Neuronal stem cell (in vitro differentiated cells): ENCODE results near the gene UNC5C.

Source experiments
- DNase-seq: peaks from one replicate; pipeline ENCODE4 v3.0.0-alpha.2; 2013; ENCODE audit warnings: low spot score
- H2AFZ ChIP-seq: one replicate; pipeline ENCODE4 v1.6.1; 2013; ENCODE audit warnings: mild to moderate bottlenecking, low read length, inconsistent platforms
- H2AK5ac ChIP-seq: 2 replicates; pipeline ENCODE4 v1.6.1; 2013; ENCODE audit warnings: low read depth, mild to moderate bottlenecking, inconsistent platforms, low read length, moderate library complexity, mixed read lengths
- H2BK120ac ChIP-seq: 2 replicates; pipeline ENCODE4 v1.6.1; 2013; ENCODE audit warnings: low read depth, mild to moderate bottlenecking, inconsistent platforms, low read length, moderate library complexity, mixed read lengths
- H2BK12ac ChIP-seq: one replicate; pipeline ENCODE4 v1.6.1; 2013; ENCODE audit warnings: low read length, inconsistent platforms
- H2BK15ac ChIP-seq: 2 replicates; pipeline ENCODE4 v1.6.1; 2013; ENCODE audit warnings: mild to moderate bottlenecking, low read length, inconsistent platforms, mixed read lengths
- H2BK5ac ChIP-seq: one replicate; pipeline ENCODE4 v1.6.1; 2013; ENCODE audit warnings: inconsistent platforms, mild to moderate bottlenecking, low read length, moderate library complexity
- H3K14ac ChIP-seq: one replicate; pipeline ENCODE4 v1.6.1; 2013; ENCODE audit warnings: low read length, inconsistent platforms
- H3K18ac ChIP-seq: 2 replicates; pipeline ENCODE4 v1.6.1; 2013; ENCODE audit warnings: low read length, inconsistent platforms
- H3K23ac ChIP-seq: 2 replicates; pipeline ENCODE4 v1.6.1; 2013; ENCODE audit warnings: low read depth, mild to moderate bottlenecking, mixed read lengths, low read length, inconsistent platforms; ENCODE audit not compliant: poor library complexity
- H3K27ac ChIP-seq: replicated peaks from 3 replicates; pipeline ENCODE4 v1.5.1; 2013; ENCODE audit warnings: low read length, inconsistent platforms
- H3K27me3 ChIP-seq, 3 experiments: 2 replicates each; pipeline ENCODE4 v1.6.1; 2013; ENCODE audit warnings: low read length in 3 of 3, mild to moderate bottlenecking in 2 of 3, inconsistent platforms in 1 of 3, low read depth in 1 of 3, mixed read lengths in 1 of 3, moderate library complexity in 1 of 3; ENCODE audit not compliant: control insufficient read depth in 3 of 3, insufficient read depth in 3 of 3
- H3K36me3 ChIP-seq, 2 donors: replicated peaks in 1 of 2; 2 replicates each; pipeline ENCODE4 v1.6.1; 2013; ENCODE audit warnings: low read length in 2 of 2; ENCODE audit not compliant: control insufficient read depth in 2 of 2, insufficient read depth in 2 of 2
- H3K4ac ChIP-seq: 2 replicates; pipeline ENCODE4 v1.6.1; 2013; ENCODE audit warnings: inconsistent platforms, mild to moderate bottlenecking, low read length, moderate library complexity
- H3K4me1 ChIP-seq, 2 donors: 1 replicate in 1 of 2; 2 replicates in 1 of 2; pipeline ENCODE4 v1.6.1; 2013; ENCODE audit warnings: low read length in 2 of 2, low read depth in 1 of 2; ENCODE audit not compliant: control insufficient read depth in 2 of 2, insufficient read depth in 1 of 2
- H3K4me2 ChIP-seq: one replicate; pipeline ENCODE4 v1.6.1; 2013; ENCODE audit warnings: mild to moderate bottlenecking, low read length, inconsistent platforms; ENCODE audit not compliant: insufficient read depth, poor library complexity, severe bottlenecking
- H3K4me3 ChIP-seq, 2 donors: 2 replicates each; pipeline ENCODE4 v1.5.1; 2013; ENCODE audit warnings: low read length in 2 of 2, mild to moderate bottlenecking in 2 of 2, inconsistent platforms in 1 of 2, moderate library complexity in 1 of 2
- H3K79me1 ChIP-seq: one replicate; pipeline ENCODE4 v1.6.1; 2013; ENCODE audit warnings: low read depth, mild to moderate bottlenecking, inconsistent platforms, low read length, moderate library complexity
- H3K9ac ChIP-seq: one replicate; pipeline ENCODE4 v1.6.1; 2013; ENCODE audit warnings: mild to moderate bottlenecking, low read depth, low read length, inconsistent platforms; ENCODE audit not compliant: poor library complexity
- H3K9me3 ChIP-seq, 2 donors: replicated peaks in 1 of 2; 2 replicates each; pipeline versions ENCODE3 to v1.6.1; 2013; ENCODE audit warnings: low read length in 2 of 2, mild to moderate bottlenecking in 2 of 2, inconsistent platforms in 1 of 2, low read depth in 1 of 2, mixed read lengths in 1 of 2, moderate library complexity in 1 of 2; ENCODE audit not compliant: control insufficient read depth in 2 of 2, insufficient read depth in 1 of 2
- H4K8ac ChIP-seq: one replicate; pipeline ENCODE4 v1.6.1; 2013; ENCODE audit warnings: low read depth, mild to moderate bottlenecking, inconsistent platforms, low read length, moderate library complexity
- H4K91ac ChIP-seq: one replicate; pipeline ENCODE4 v1.6.1; 2013; ENCODE audit warnings: low read length, low read depth, mild to moderate bottlenecking, inconsistent platforms; ENCODE audit not compliant: poor library complexity
- WGBS, 2 donors: extraction: QIAGEN DNeasy Blood & Tissue Kit; methylation state at CpG; one replicate each; pipeline ENCODE4 v1.1.7; 2013; ENCODE audit warnings: missing lambda C conversion rate in 2 of 2, mixed read lengths in 1 of 2; ENCODE audit not compliant: insufficient read length in 2 of 2, insufficient replicate concordance in 1 of 2; ENCODE audit errors: extremely low coverage in 2 of 2; 5-methylcytosine and 5-hydroxymethylcytosine counted together

The UNC5C gene

GRCh38 chr4:95294321-95294720 is 254.5 kb downstream of the UNC5C start:
- H3K9me3 ChIP-seq: peaks cover 0 to 5% of the 10 kb centered on the region in 2 donors
- no peak overlapping the region for H2BK5ac ChIP-seq

DNA sequence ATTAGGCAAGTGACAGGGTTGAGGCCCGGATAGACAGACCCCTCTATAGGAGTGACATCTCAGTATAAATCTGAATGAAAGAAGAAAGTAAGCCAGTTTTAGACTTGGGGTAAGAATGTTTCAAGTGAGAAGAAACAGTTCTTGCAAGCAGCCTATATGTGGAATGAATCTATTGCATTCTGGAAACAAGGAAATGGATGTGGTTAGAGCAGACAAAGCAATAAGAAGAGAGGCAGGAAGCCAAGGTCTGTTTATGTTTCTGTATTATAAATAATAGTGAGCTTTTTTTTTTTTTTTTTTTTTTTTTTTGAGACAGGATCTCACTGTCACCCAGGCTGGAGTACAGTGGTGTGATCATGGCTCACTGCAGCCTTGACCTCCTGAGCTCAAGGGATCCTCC is 255.8 kb downstream of the UNC5C start:
- Histone ChIP-seq H3K23ac (no peak overlapping the region), H2AFZ (no peak overlapping the region), H2BK5ac (no peak overlapping the region), H3K4me1 (no peaks in the 10 kb centered on the region), H2BK12ac (no peak overlapping the region), H3K9me3 (peaks cover 0 to 6% of the 10 kb centered on the region in 2 donors), H3K9ac (no peak overlapping the region), H3K27me3 (no peaks in the 10 kb centered on the region), H4K91ac (no peak overlapping the region), H2BK15ac (no peak overlapping the region), H3K4me3 (no peak overlapping the region), H3K18ac (no peak overlapping the region), H2BK120ac (no peak overlapping the region), H3K79me1 (no peaks in the 10 kb centered on the region), H3K27ac (no peak overlapping the region), H3K36me3 (no peaks in the 10 kb centered on the region), H3K4me2 (no peak overlapping the region), H4K8ac (no peak overlapping the region), H3K14ac (no peak overlapping the region), H2AK5ac (no peak overlapping the region), H3K4ac (no peak overlapping the region)
- WGBS, 2 donors: no CpG with 5 or more reads among the region's 1 CpG
- DNase-seq: no peak

More at GRCh38 chr4:95294321-95294720, 254.5 kb downstream of the UNC5C start:
- Histone ChIP-seq H3K4ac (no peak overlapping the region), H3K23ac (no peak overlapping the region), H3K36me3 (peaks cover 0 to 1% of the 10 kb centered on the region in 2 donors), H3K79me1 (no peaks in the 10 kb centered on the region), H3K4me3 (no peak overlapping the region), H2AK5ac (no peak overlapping the region), H2BK120ac (no peak overlapping the region), H4K8ac (no peak overlapping the region), H3K9ac (no peak overlapping the region), H2BK12ac (no peak overlapping the region), H4K91ac (no peak overlapping the region), H3K4me2 (no peak overlapping the region), H2BK15ac (no peak overlapping the region), H3K27ac (no peak overlapping the region), H3K18ac (no peak overlapping the region), H2AFZ (no peak overlapping the region), H3K4me1 (no peaks in the 10 kb centered on the region), H3K27me3 (no peaks in the 10 kb centered on the region), H3K14ac (no peak overlapping the region)
- DNase-seq: no peak
- no CpG with 5 or more reads among the region's 4 CpGs for WGBS, 2 donors

GRCh38 chr4:95290702-95291101 is 258.1 kb downstream of the UNC5C start:
- H3K9ac ChIP-seq: no peak overlapping the region
- no peak overlapping the region for H3K18ac ChIP-seq
- no peaks in the 10 kb centered on the region for H3K4me1 ChIP-seq
- H3K79me1 ChIP-seq: no peaks in the 10 kb centered on the region
- no peak overlapping the region for H3K14ac ChIP-seq
- no peak overlapping the region for H2BK15ac ChIP-seq
- peaks cover 0 to 6% of the 10 kb centered on the region in 2 donors for H3K9me3 ChIP-seq
- no peak overlapping the region for H3K4me2 ChIP-seq
- H4K8ac ChIP-seq: no peak overlapping the region
- H4K91ac ChIP-seq: no peak overlapping the region
- no peak overlapping the region for H2AFZ ChIP-seq
- H3K4ac ChIP-seq: no peak overlapping the region
- H3K27ac ChIP-seq: no peak overlapping the region
- no CpG with 5 or more reads among the region's 6 CpGs for WGBS, 2 donors
- no peak overlapping the region for H2BK120ac ChIP-seq
- no peaks in the 10 kb centered on the region for H3K36me3 ChIP-seq
- H2AK5ac ChIP-seq: no peak overlapping the region
- H2BK5ac ChIP-seq: no peak overlapping the region
- no peak overlapping the region for H3K23ac ChIP-seq
- no peaks in the 10 kb centered on the region for H3K27me3 ChIP-seq
- H2BK12ac ChIP-seq: no peak overlapping the region
- no peak for DNase-seq
- no peak overlapping the region for H3K4me3 ChIP-seq

GRCh38 chr4:95289028-95289634 is 259.6 kb downstream of the UNC5C start:
- Histone ChIP-seq H2BK5ac (no peak overlapping the region), H3K9ac (no peak overlapping the region), H2BK120ac (no peak overlapping the region), H2AK5ac (no peak overlapping the region), H3K14ac (no peak overlapping the region), H3K36me3 (no peaks in the 10 kb centered on the region), H2BK12ac (no peak overlapping the region), H3K79me1 (no peaks in the 10 kb centered on the region), H3K18ac (no peak overlapping the region), H3K23ac (no peak overlapping the region), H4K8ac (no peak overlapping the region), H2BK15ac (no peak overlapping the region), H3K4me3 (no peak overlapping the region), H3K27ac (no peak overlapping the region), H3K4me2 (no peak overlapping the region), H4K91ac (no peak overlapping the region), H3K4ac (no peak overlapping the region), H3K9me3 (peaks cover 0 to 6% of the 10 kb centered on the region in 2 donors), H2AFZ (no peak overlapping the region), H3K27me3 (no peaks in the 10 kb centered on the region), H3K4me1 (peaks cover 0 to 2% of the 10 kb centered on the region in 2 donors)
- DNase-seq: no peak
- no CpG with 5 or more reads among the region's 1 CpG for WGBS, 2 donors
